K562 (cell line): ENCODE measurements around the gene TFCP2. TPM values are rescaled to one million over a fixed set of nuclear protein-coding genes. Genes with fewer than 3 reads are reported as not detected.

Experiments
- ATAC-seq: fragments of 200-7000 bp; cut with Tn5 transposase; 3 replicates; pipeline ENCODE4 v1.9.1; 2020; ENCODE audit warnings: moderate library complexity
- BruUV-seq: library from RNA; stranded (reverse); fragments of 400-500 nt; replicated peaks from 2 replicates; lab custom pipeline; 2021; lab: Mats Ljungman, UMichigan
- CTCF ChIA-PET: fragments of 300-600 bp; formaldehyde crosslinking; extraction: SDS; loops from one replicate; lab custom pipeline; 2021; ENCODE audit warnings: low intra/inter-chr PET ratio; lab: Yijun Ruan, JAX
- POLR2A ChIA-PET: fragments of 300-600, 350-650 bp; sonication (Branson Sonifier 250); formaldehyde crosslinking; extraction: SDS; loops from one replicate; lab custom pipeline; 2021; ENCODE audit warnings: antibody characterized with exemption, inconsistent platforms; lab: Yijun Ruan, JAX
- DNase-seq, 4 experiments: peaks; one replicate each; pipeline versions ENCODE4 v3.0.0 to v3.0.0-alpha.2; 2011 to 2018; ENCODE audit warnings: low spot score in 3 of 4, mixed read lengths in 3 of 4; ENCODE audit errors: extremely low read depth in 1 of 4
- FAIRE-seq: peaks from 2 replicates; lab custom pipeline; 2011; peaks lifted over from hg19 to GRCh38; lab: Jason Lieb, UNC
- H2AFZ ChIP-seq: 2 replicates; pipeline ENCODE4 v1.6.0; 2011; ENCODE audit warnings: low read depth, low read length, control low read depth, inconsistent platforms
- H3K27ac ChIP-seq: fragments of 200-600 bp; 3 replicates; pipeline ENCODE4 v1.8.0; 2011; ENCODE audit warnings: low read depth, mild to moderate bottlenecking, control low read depth, inconsistent platforms, low read length, moderate library complexity, mixed read lengths; ENCODE audit errors: extremely low read depth
- H3K27me3 ChIP-seq, 2 experiments: fragments of 300-600 bp in 1 of 2; 2 replicates in 1 of 2; 3 replicates in 1 of 2; pipeline versions ENCODE4 v1.6.0 to v1.8.0; 2011; ENCODE audit warnings: inconsistent platforms in 2 of 2, low read length in 2 of 2, mild to moderate bottlenecking in 1 of 2, mixed read lengths in 1 of 2, moderate library complexity in 1 of 2; ENCODE audit not compliant: control insufficient read depth in 2 of 2, insufficient read depth in 2 of 2
- H3K36me3 ChIP-seq: fragments of 300-600 bp; 3 replicates; pipeline ENCODE4 v1.8.0; 2011; ENCODE audit warnings: mild to moderate bottlenecking, low read length, inconsistent platforms; ENCODE audit not compliant: control insufficient read depth, insufficient read depth
- H3K4me1 ChIP-seq, 2 experiments: fragments of 200-600 bp in 1 of 2; replicated peaks in 1 of 2; 2 replicates in 1 of 2; 3 replicates in 1 of 2; pipeline versions ENCODE4 v1.5.1 to v1.8.0; 2011; ENCODE audit warnings: inconsistent platforms in 2 of 2, low read length in 2 of 2, mild to moderate bottlenecking in 1 of 2, mixed read lengths in 1 of 2, moderate library complexity in 1 of 2; ENCODE audit not compliant: control insufficient read depth in 2 of 2, insufficient read depth in 2 of 2
- H3K4me2 ChIP-seq: 2 replicates; pipeline ENCODE4 v1.6.1; 2011; ENCODE audit warnings: low read length, control low read depth, inconsistent platforms, mixed read lengths; ENCODE audit not compliant: insufficient read depth
- H3K4me3 ChIP-seq: fragments of 200-600 bp; sonication (generic), shearing (Covaris generic); 2 replicates; pipeline ENCODE4 v1.5.1; 2016; ENCODE audit warnings: control low read depth, inconsistent platforms
- H3K79me2 ChIP-seq: fragments of 200-600 bp; 3 replicates; pipeline ENCODE4 v1.8.0; 2011; ENCODE audit warnings: low read length, inconsistent platforms; ENCODE audit not compliant: control insufficient read depth, insufficient read depth
- H3K9ac ChIP-seq, 2 experiments: 2 replicates each; pipeline versions ENCODE4 v1.6.0 to v1.6.1; 2011; ENCODE audit warnings: low read depth in 2 of 2, low read length in 2 of 2, control low read depth in 1 of 2, inconsistent platforms in 1 of 2, mild to moderate bottlenecking in 1 of 2, mixed read lengths in 1 of 2; ENCODE audit not compliant: insufficient read depth in 1 of 2
- H3K9me1 ChIP-seq: one replicate; pipeline ENCODE4 v1.6.0; 2011; ENCODE audit warnings: inconsistent platforms, mild to moderate bottlenecking, low read length, moderate library complexity; ENCODE audit not compliant: control insufficient read depth, insufficient read depth
- H3K9me3 ChIP-seq: replicated peaks from 2 replicates; pipeline ENCODE4 v1.5.1; 2011; ENCODE audit warnings: low read depth, low read length, inconsistent platforms; ENCODE audit not compliant: control insufficient read depth, insufficient read depth
- H4K20me1 ChIP-seq: replicated peaks from 2 replicates; pipeline ENCODE4 v1.6.1; 2011; ENCODE audit warnings: low read length, inconsistent platforms, mixed read lengths; ENCODE audit not compliant: control insufficient read depth, insufficient read depth
- HLTF ChIP-seq: fragments of 450-650 bp; IDR thresholded peaks from 2 replicates; pipeline ENCODE4 v1.6.1; 2016
- MCM2 ChIP-seq: fragments of 450-650 bp; IDR thresholded peaks from 2 replicates; pipeline ENCODE4 v1.6.1; 2017; ENCODE audit warnings: low read depth, mild to moderate bottlenecking
- MEIS2 ChIP-seq: fragments of 450-650 bp; IDR thresholded peaks from 2 replicates; pipeline ENCODE4 v1.6.1; 2014; ENCODE audit warnings: mild to moderate bottlenecking; ENCODE audit not compliant: partially characterized antibody
- POLR2G ChIP-seq: fragments of 200-400 bp; formaldehyde crosslinking; IDR thresholded peaks from 2 replicates; pipeline ENCODE4 v1.6.1; 2017; ENCODE audit warnings: low read depth, mild to moderate bottlenecking, antibody characterized with exemption, low read length, moderate library complexity
- SREBF2 ChIP-seq: sonication (generic); formaldehyde crosslinking; IDR thresholded peaks from 2 replicates; pipeline ENCODE4 v1.4.0; 2020; ENCODE audit warnings: mild to moderate bottlenecking, missing genetic modification reagents
- TRIM25 ChIP-seq: fragments of 450-650 bp; IDR thresholded peaks from 2 replicates; pipeline ENCODE4 v1.7.0; 2016; ENCODE audit warnings: borderline replicate concordance
- ZKSCAN1 ChIP-seq: fragments of 150-350 bp; IDR thresholded peaks from 2 replicates; pipeline ENCODE4 v1.6.1; 2016; ENCODE audit warnings: low read depth, low read length
- ZNF408 ChIP-seq: fragments of 250-450 bp; sonication (Bioruptor Pico); IDR thresholded peaks from 2 replicates; pipeline ENCODE4 v1.4.0; 2020; ENCODE audit warnings: low read depth, mild to moderate bottlenecking, moderate library complexity
- ZNF436 ChIP-seq: fragments of 250-450, 450-650 bp; sonication (Bioruptor Pico); formaldehyde crosslinking; IDR thresholded peaks from 2 replicates; pipeline ENCODE4 v1.7.0; 2020; ENCODE audit warnings: mild to moderate bottlenecking
- WGBS: fragments of 100-300 bp; shearing (Covaris generic); methylation state at CpG from one replicate; pipeline ENCODE4 v1.1.6; 2016; ENCODE audit warnings: low coverage, mixed read lengths; ENCODE audit not compliant: insufficient coverage; ENCODE audit errors: missing lambda C conversion rate; 5-methylcytosine and 5-hydroxymethylcytosine counted together
- in situ Hi-C: fragments of 300-500 bp; cut with MboI; formaldehyde crosslinking; loops from 4 replicates; pipeline ENCODE4 v1.15.0; 2018; ENCODE audit warnings: inconsistent platforms, mixed read lengths
- intact Hi-C: fragments of 100-400 bp; cut with micrococcal nuclease; formaldehyde crosslinking; loops from 2 replicates; pipeline ENCODE4 v1.14.2; 2022
- polyA plus RNA-seq, 8 experiments: library from polyadenylated mRNA; depleted of rRNA in 4 of 8; stranded (reverse) in 5 of 8; unstranded in 3 of 8; fragments of >200 nt; fragmentation: Nextera tagmentation in 2 of 8; fragmentation: Illumina TruSeq in 1 of 8; extraction: Ambion mirVana in 2 of 8; extraction: Trizol in 1 of 8; gene quantifications; 2 replicates each; pipeline versions ENCODE4 v1.2.1 to v1.2.3, GENCODE V29; 2011 to 2014; ENCODE audit warnings: inconsistent platforms in 1 of 8, missing spikeins in 1 of 8
- total RNA-seq, 7 experiments: library from RNA; depleted of rRNA in 6 of 7; stranded (reverse); fragments of >200 nt in 6 of 7; fragmentation: Illumina TruSeq in 2 of 7; extraction: Trizol in 2 of 7; gene quantifications; 2 replicates each; pipeline versions ENCODE4 v1.2.1 to v1.2.3, GENCODE V29; 2011 to 2021; ENCODE audit warnings: low replicate concordance in 1 of 7
- TF ChIP-seq, protein P1 (sequence below): fragments of 250-450 bp; sonication (Bioruptor Pico); IDR thresholded peaks from 2 replicates; pipeline ENCODE4 v1.5.0; 2020; ENCODE audit warnings: mild to moderate bottlenecking, borderline replicate concordance
- TF ChIP-seq, protein P2 (sequence below): sonication (generic); formaldehyde crosslinking; IDR thresholded peaks from 2 replicates; pipeline ENCODE4 v1.8.0; 2022; ENCODE audit warnings: mild to moderate bottlenecking, missing genetic modification reagents
- TF ChIP-seq, protein P3 (sequence below): fragments of 200-800 bp; sonication (Bioruptor generic); IDR thresholded peaks from 2 replicates; pipeline ENCODE4 v1.6.1; 2016; ENCODE audit warnings: missing genetic modification characterization, missing compliant biosample characterization

The TFCP2 gene
- total and polyA plus RNA-seq, 9 of the 15 experiments (the other 6 are each of a cell fraction or from before 2014, with no cell fraction given) = 8.0 to 38.9 (median 19.3) TPM

DNA sequence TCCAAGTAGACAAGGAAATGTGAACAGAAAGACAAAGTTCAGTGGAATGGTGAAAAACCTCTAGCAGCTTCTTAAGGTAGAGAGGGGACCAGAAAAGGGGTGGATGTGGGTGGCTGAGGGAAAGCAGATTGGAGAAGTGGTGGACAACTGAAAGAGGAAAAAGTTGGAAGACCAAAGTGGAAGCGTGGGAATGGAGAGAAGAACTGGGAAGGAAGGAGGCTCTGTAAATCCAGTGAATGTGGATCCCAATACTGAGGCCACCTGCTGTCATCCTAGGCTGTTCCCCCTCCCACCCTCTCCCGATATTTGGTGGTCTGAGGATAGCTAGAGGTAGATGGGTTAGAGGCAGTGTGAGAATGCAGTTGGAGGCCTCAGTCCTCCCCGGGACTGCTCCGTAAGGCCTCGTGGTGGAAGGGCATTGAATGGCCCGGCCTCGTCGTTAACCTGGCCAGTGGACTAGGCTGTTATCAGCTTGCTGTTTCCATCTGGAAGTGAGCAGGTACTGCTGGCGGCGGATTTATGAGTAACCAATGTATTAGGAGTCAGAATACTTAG is 45.7 kb upstream of the TFCP2 start:
- H3K9me1 ChIP-seq = no peaks in the 10 kb centered on the region
- FAIRE-seq (peak; percentile 79), DNase-seq (peak; percentile 57 to 82 (median 63)), ATAC-seq (peak; percentile 78)
- BruUV-seq = no TSS peak
- H3K27ac ChIP-seq = peak overlapping the region; percentile 90
- peak overlapping the region; percentile 71 for H3K4me3 ChIP-seq
- peaks cover 22% of the 10 kb centered on the region for H3K79me2 ChIP-seq
- H2AFZ ChIP-seq = peak overlapping the region; percentile 85
- under 1% methylated on average over 10 of the region's 10 CpGs for WGBS
- ChIA-PET CTCF (interaction anchor here (0.6 kb wide), 1 partner anchor 1245 kb away, joined by 4 read pairs; no protein-coding TSS in a partner anchor), POLR2A (interaction anchor here (0.5 to 3.0 kb wide), 20 partner anchors 9 to 699 kb away, joined by 3 to 15 read pairs (median 3); partner anchors contain the start of genes CSRNP2 and DAZAP2)
- H3K36me3 ChIP-seq = no peaks in the 10 kb centered on the region
- H3K27me3 ChIP-seq = no peaks in the 10 kb centered on the region
- in situ Hi-C loops (no loop called here), intact Hi-C loops (loop anchor here (2.0 kb wide), 1 partner anchor 20 kb away; the partner anchor contains the start of gene DAZAP2)
- H3K9me3 ChIP-seq = no peaks in the 10 kb centered on the region
- H3K9ac ChIP-seq = peak overlapping the region; percentile 91 to 99
- peaks cover 21 to 22% of the 10 kb centered on the region in 2 experiments; a peak in 4 of 5 replicates for H3K4me1 ChIP-seq
- H4K20me1 ChIP-seq = no peaks in the 10 kb centered on the region
- H3K4me2 ChIP-seq = peak overlapping the region; percentile 91
- TF ChIP-seq HLTF (0 out of 2 replicates have a peak, but pooled peaks have one; percentile 29), ZKSCAN1 (no peak), SREBF2 (CRISPR knock-in tag) (no peak), POLR2G (no peak), ZNF436 (CRISPR knock-in tag) (no peak), TRIM25 (no peak), MEIS2 (no peak), MCM2 (no peak), ZNF408 (CRISPR knock-in tag) (no peak)
- TF ChIP-seq, protein P1, sequence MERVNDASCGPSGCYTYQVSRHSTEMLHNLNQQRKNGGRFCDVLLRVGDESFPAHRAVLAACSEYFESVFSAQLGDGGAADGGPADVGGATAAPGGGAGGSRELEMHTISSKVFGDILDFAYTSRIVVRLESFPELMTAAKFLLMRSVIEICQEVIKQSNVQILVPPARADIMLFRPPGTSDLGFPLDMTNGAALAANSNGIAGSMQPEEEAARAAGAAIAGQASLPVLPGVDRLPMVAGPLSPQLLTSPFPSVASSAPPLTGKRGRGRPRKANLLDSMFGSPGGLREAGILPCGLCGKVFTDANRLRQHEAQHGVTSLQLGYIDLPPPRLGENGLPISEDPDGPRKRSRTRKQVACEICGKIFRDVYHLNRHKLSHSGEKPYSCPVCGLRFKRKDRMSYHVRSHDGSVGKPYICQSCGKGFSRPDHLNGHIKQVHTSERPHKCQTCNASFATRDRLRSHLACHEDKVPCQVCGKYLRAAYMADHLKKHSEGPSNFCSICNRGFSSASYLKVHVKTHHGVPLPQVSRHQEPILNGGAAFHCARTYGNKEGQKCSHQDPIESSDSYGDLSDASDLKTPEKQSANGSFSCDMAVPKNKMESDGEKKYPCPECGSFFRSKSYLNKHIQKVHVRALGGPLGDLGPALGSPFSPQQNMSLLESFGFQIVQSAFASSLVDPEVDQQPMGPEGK (CRISPR knock-in tag) = no peak
- TF ChIP-seq, protein P2, sequence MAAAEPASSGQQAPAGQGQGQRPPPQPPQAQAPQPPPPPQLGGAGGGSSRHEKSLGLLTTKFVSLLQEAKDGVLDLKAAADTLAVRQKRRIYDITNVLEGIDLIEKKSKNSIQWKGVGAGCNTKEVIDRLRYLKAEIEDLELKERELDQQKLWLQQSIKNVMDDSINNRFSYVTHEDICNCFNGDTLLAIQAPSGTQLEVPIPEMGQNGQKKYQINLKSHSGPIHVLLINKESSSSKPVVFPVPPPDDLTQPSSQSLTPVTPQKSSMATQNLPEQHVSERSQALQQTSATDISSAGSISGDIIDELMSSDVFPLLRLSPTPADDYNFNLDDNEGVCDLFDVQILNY = no peak
- TF ChIP-seq, protein P3, sequence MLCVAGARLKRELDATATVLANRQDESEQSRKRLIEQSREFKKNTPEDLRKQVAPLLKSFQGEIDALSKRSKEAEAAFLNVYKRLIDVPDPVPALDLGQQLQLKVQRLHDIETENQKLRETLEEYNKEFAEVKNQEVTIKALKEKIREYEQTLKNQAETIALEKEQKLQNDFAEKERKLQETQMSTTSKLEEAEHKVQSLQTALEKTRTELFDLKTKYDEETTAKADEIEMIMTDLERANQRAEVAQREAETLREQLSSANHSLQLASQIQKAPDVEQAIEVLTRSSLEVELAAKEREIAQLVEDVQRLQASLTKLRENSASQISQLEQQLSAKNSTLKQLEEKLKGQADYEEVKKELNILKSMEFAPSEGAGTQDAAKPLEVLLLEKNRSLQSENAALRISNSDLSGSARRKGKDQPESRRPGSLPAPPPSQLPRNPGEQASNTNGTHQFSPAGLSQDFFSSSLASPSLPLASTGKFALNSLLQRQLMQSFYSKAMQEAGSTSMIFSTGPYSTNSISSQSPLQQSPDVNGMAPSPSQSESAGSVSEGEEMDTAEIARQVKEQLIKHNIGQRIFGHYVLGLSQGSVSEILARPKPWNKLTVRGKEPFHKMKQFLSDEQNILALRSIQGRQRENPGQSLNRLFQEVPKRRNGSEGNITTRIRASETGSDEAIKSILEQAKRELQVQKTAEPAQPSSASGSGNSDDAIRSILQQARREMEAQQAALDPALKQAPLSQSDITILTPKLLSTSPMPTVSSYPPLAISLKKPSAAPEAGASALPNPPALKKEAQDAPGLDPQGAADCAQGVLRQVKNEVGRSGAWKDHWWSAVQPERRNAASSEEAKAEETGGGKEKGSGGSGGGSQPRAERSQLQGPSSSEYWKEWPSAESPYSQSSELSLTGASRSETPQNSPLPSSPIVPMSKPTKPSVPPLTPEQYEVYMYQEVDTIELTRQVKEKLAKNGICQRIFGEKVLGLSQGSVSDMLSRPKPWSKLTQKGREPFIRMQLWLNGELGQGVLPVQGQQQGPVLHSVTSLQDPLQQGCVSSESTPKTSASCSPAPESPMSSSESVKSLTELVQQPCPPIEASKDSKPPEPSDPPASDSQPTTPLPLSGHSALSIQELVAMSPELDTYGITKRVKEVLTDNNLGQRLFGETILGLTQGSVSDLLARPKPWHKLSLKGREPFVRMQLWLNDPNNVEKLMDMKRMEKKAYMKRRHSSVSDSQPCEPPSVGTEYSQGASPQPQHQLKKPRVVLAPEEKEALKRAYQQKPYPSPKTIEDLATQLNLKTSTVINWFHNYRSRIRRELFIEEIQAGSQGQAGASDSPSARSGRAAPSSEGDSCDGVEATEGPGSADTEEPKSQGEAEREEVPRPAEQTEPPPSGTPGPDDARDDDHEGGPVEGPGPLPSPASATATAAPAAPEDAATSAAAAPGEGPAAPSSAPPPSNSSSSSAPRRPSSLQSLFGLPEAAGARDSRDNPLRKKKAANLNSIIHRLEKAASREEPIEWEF (CRISPR knock-in tag) = no peak
